C4-2B (cell line): Measurements from ENCODE around the gene MRPL10.
A peak's percentile ranks its signal among the peaks of the same experiment; 100 is the strongest.

Experiments used
- H3K27ac ChIP-seq: fragments of 450-650 bp; 2 replicates; pipeline ENCODE4 v1.5.1; 2017
- CTCF ChIP-seq: fragments of 450-650 bp; conservative IDR thresholded peaks from 2 replicates; pipeline ENCODE4 v1.5.1; 2017; ENCODE audit warnings: mild to moderate bottlenecking
- ZFX ChIP-seq: fragments of 450-650 bp; IDR thresholded peaks from 2 replicates; pipeline ENCODE4 v1.6.1; 2017

MRPL10 gene

DNA sequence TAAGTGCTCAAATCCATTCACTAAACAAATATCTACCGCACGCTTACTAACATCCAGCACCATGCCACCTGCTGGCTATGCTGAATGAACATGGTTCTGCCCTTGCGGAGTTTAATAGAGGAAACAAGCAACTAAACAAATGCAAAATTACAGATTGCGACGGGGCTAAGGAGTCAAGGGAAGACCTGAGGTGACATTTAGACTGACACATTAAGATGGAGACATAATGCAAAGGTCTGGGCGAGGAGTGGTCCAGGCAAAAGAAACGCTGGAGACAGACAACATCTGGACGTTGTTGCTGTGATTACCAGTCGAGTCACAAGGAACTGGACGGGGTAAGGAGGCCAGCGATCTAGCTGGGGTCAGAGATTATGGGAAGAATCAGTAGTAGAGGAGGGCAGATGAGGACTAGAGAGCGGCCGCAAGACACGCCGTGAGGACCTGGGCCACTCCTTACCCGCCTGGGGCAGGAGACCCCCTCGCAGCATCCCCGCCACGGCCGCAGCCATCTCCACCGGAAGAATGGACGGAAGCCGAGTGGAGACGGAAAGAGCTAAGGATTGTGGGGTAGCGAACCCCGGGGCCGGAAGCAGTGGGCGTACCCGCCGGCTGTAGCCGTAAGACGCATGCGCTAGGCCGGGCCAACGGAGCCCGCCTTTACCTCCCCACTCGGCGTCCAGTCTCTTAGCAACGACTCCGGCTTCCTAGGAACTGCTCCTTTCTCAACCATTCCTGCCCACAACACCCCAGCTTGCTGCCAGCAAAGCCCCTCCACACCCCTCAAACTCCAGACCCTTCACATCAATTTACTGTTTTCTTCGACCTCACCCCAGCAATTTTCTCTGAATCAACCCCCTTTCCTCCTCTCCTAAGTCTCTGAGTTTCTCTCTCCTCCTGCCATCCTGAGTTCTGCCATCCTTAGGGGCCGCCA is at the start of gene MRPL10, which contains the start of gene LRRC46:
Gene MRPL10, minus strand, starts transcription at position 539 of the 931 bp plus-strand sequence. Its CDS starts 30 bp downstream, at position 509.
Gene LRRC46, plus strand, starts transcription at position 668 of the 931 bp plus-strand sequence. CDS start 320 bp downstream, outside the sequence.
- peak within 1 kb of the TSS; percentile 77 for H3K27ac ChIP-seq
- TF ChIP-seq CTCF (peak; percentile 70), ZFX (no peak)

GRCh38 chr17:47879776-47880454 is 48.6 kb upstream of the MRPL10 start:
- H3K27ac ChIP-seq: no peak overlapping the region
- TF ChIP-seq ZFX (no peak), CTCF (no peak)

DNA sequence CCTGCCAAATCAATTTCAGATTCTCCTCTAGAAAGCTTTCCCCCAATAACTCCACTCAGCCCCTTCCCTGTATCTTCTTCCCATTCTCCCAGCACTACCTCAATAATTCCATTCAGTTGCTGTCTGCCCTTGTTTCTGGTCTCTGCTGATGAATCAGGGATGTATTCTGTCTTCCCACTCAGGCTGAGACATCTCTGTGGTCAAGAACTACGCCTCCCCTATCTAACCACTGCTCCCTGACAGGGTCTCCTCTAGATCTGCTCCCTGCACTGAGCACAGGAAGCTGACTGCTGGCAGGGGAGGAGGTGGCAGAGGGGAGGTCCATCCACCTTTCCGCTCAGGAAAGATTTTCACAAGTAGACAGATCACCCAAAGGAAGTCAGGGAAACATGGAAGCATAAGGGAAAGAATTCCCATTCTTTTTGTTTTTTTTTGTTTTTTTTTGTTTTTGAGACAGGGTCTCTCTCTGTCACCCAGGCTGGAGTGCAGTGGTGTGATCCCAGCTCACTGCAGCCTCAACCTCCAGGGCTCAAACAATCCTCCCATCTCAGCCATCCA is 47.8 kb upstream of the MRPL10 start:
- H3K27ac ChIP-seq: no peak overlapping the region
- TF ChIP-seq CTCF (no peak), ZFX (no peak)

- TF ChIP-seq ZFX (no peak), CTCF (no peak)
- H3K27ac ChIP-seq: no peak overlapping the region
Observed at GRCh38 chr17:47878203-47879027, 47.1 kb upstream of the MRPL10 start.

DNA sequence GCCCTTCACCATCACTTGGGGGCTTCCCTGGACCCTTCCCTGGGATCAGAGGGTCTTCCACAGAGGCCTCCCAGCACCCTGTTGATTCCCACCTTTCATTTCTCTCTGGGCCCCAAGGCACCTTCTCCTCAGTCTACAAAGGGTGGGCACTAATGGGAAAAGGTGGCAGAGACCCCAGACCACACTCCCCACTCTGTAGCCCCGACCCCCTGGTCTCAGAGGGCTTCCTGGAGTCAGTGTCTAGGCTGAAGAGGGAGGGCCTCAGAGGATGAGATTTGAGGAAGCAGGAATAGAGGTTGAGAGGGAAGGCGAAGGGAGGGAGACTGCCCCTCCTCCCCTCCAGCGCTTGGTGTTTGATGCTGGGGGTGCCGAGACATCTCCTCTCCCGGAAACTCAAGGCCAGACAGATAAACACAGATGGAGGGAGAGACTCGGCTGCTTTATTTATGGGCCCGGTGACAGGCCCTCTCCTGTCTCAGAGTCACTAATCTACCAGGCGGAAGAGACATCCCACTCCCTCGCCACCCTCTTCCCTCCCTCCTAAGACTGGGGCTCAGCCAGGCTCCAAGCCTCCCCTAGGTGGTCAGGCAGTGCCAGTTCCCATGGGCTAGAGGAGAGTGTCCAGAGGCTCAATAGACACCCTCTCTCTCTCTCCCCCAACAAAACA is 46.2 kb upstream of the MRPL10 start:
- no peak for TF ChIP-seq CTCF
- TF ChIP-seq ZFX: no peak
- no peak overlapping the region for H3K27ac ChIP-seq
